Body of pancreas (tissue), 4 donors: ENCODE measurements around the gene LCOR. TPM values are rescaled to one million over a fixed set of nuclear protein-coding genes. Genes with fewer than 3 reads are reported as not detected.

Experiments used
- ATAC-seq: fragments of 150-250 bp; one replicate; pipeline ENCODE4 v1.9.1; 2016
- DNase-seq, 4 donors: peaks; one replicate each; pipeline ENCODE4 v3.0.0-alpha.2; 2019
- H3K27ac ChIP-seq, 4 donors: fragments of 200-600 bp; sonication (generic); 1 replicate in 3 of 4; 2 replicates in 1 of 4; pipeline versions ENCODE4 v1.5.1 to v1.6.1; 2016 to 2019; ENCODE audit warnings: mild to moderate bottlenecking in 1 of 4, mixed read lengths in 1 of 4, moderate library complexity in 1 of 4
- H3K27me3 ChIP-seq, 2 donors: fragments of 200-600 bp; sonication (generic); one replicate each; pipeline ENCODE4 v1.6.0; 2016; ENCODE audit warnings: mild to moderate bottlenecking in 1 of 2
- H3K36me3 ChIP-seq, 2 donors: fragments of 200-600 bp; sonication (generic); replicated peaks in 1 of 2; 2 replicates each; pipeline ENCODE4 v1.5.1; 2016; ENCODE audit warnings: low read depth in 2 of 2; ENCODE audit not compliant: insufficient read depth in 1 of 2
- H3K4me1 ChIP-seq: fragments of 200-600 bp; sonication (generic); one replicate; pipeline ENCODE4 v1.6.0; 2016
- H3K4me3 ChIP-seq, 2 donors: fragments of 200-600 bp; sonication (generic); 1 replicate in 1 of 2; 2 replicates in 1 of 2; pipeline ENCODE4 v1.5.1; 2016 to 2019
- H3K9me3 ChIP-seq, 3 donors: fragments of 200-600 bp; sonication (generic); 1 replicate in 2 of 3; 2 replicates in 1 of 3; pipeline ENCODE4 v1.5.1; 2016
- CTCF ChIP-seq, 7 experiments: fragments of 450-650 bp in 4 of 7; fragments of 200-600 bp in 3 of 7; sonication (generic) in 3 of 7; IDR thresholded peaks; one replicate each; pipeline ENCODE4 v1.5.1; 2016 to 2019; ENCODE audit warnings: antibody characterized with exemption in 7 of 7
- POLR2A ChIP-seq, 3 donors: fragments of 450-650 bp; IDR thresholded peaks; one replicate each; pipeline ENCODE4 v1.6.1; 2016; ENCODE audit warnings: antibody characterized with exemption in 3 of 3, mild to moderate bottlenecking in 2 of 3
- WGBS, 2 donors: methylation state at CpG; one replicate each; pipeline ENCODE4 v1.1.5; 2017; 5-methylcytosine and 5-hydroxymethylcytosine counted together
- intact Hi-C: fragments of 100-400 bp; cut with DNase I; formaldehyde crosslinking; loops from one replicate; pipeline ENCODE4 v1.15.1; 2023
- total RNA-seq, 2 donors: library from RNA; depleted of rRNA; stranded (reverse); fragments of >200 nt; gene quantifications; one replicate each; pipeline ENCODE4 v1.1.0, GENCODE V29; 2016

The LCOR gene
- total RNA-seq, 2 donors from 2014 or later = 34.5 to 35.3 TPM

DNA sequence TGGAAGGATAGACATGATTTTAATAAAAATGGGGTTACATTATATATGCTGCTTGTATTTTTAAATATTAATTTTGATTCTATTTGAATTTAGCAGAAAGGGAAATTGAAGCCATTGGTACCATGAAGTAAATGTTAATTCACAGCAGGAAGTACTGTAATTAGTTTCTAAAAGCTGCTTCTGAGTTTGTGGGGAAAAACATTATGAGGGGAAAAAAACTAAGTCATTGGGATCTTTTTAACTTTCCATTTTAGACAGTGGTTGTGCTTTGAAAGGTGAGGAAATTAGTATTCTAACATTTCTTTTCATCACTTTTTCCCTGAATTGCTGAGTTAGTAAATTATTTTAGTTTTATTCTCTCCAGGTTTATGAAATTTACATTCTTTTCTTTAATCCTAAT is 41.0 kb downstream of the LCOR start:
- Histone ChIP-seq H3K36me3 (no peaks in the 10 kb centered on the region), H3K27ac (no peak overlapping the region), H3K4me1 (peaks cover 27% of the 10 kb centered on the region), H3K9me3 (no peaks in the 10 kb centered on the region), H3K4me3 (no peak overlapping the region), H3K27me3 (no peaks in the 10 kb centered on the region)
- intact Hi-C loops = no loop called here
- TF ChIP-seq CTCF (IDR thresholded peaks at IDR 0.05) (no peak), POLR2A (IDR thresholded peaks at IDR 0.05) (no peak)
- DNase-seq (no peak), ATAC-seq (no peak)

- Histone ChIP-seq H3K9me3 (no peaks in the 10 kb centered on the region), H3K4me1 (peaks cover 34% of the 10 kb centered on the region), H3K4me3 (no peak overlapping the region), H3K27ac (no peak overlapping the region), H3K36me3 (no peaks in the 10 kb centered on the region), H3K27me3 (no peaks in the 10 kb centered on the region)
- WGBS, 2 donors = 87 to 94% methylated on average over 7 of the region's 7 CpGs
- no peak for ATAC-seq
- DNase-seq = no peak
- intact Hi-C loops = no loop called here
- TF ChIP-seq POLR2A (IDR thresholded peaks at IDR 0.05) (no peak), CTCF (IDR thresholded peaks at IDR 0.05) (no peak)
Measured at GRCh38 chr10:96873756-96874467, 41.8 kb downstream of the LCOR start.

GRCh38 chr10:96878057-96878456 is 46.0 kb downstream of the LCOR start:
- intact Hi-C loops = no loop called here
- TF ChIP-seq CTCF (IDR thresholded peaks at IDR 0.05) (no peak), POLR2A (IDR thresholded peaks at IDR 0.05) (no peak)
- Histone ChIP-seq H3K4me3 (no peak overlapping the region), H3K36me3 (no peaks in the 10 kb centered on the region), H3K9me3 (no peaks in the 10 kb centered on the region), H3K27me3 (no peaks in the 10 kb centered on the region), H3K4me1 (peaks cover 50% of the 10 kb centered on the region), H3K27ac (peak overlapping the region in 3 of 4 donors; percentile 46 to 66 (median 59))
- DNase-seq (peak in 3 of 4 donors; percentile 41 to 65 (median 59)), ATAC-seq (peak; percentile 74)
- 5 to 15% methylated on average over 3 of the region's 3 CpGs for WGBS, 2 donors

DNA sequence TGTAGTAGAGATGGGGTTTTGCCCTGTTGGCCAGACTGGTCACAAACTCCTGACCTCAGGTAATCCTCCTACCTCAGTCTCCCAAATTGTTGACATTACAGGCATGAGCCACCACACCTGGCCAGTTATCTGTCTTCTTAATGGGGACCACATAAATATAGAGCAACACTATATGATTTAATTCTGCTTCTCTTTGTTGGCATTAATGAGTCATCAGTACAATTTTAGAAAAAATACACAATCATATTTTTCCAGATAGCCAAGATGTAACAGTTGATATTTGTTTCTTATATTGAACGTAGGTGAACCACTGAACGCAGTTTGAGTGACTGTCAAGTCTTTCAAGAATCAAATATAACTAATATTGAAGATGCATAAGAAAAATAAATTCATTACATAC is 48.5 kb downstream of the LCOR start:
- H3K4me1 ChIP-seq = peaks cover 51% of the 10 kb centered on the region
- DNase-seq (no peak), ATAC-seq (no peak)
- no peaks in the 10 kb centered on the region for H3K27me3 ChIP-seq
- no peak for TF ChIP-seq POLR2A (IDR thresholded peaks at IDR 0.05)
- TF ChIP-seq CTCF (IDR thresholded peaks at IDR 0.05) = no peak
- 63 to 67% methylated on average over 2 of the region's 2 CpGs for WGBS, 2 donors
- intact Hi-C loops = no loop called here
- no peaks in the 10 kb centered on the region for H3K9me3 ChIP-seq
- H3K27ac ChIP-seq = no peak overlapping the region
- no peak overlapping the region for H3K4me3 ChIP-seq
- H3K36me3 ChIP-seq = no peaks in the 10 kb centered on the region
